ENCODE measurements around the gene BDH1. TPM values are rescaled to one million over a fixed set of nuclear protein-coding genes. Genes with fewer than 3 reads are reported as not detected.

Gene BDH1
- total and polyA plus RNA-seq, 2 of the 8 experiments (the other 6 are each of a cell fraction or from before 2014, with no cell fraction given) = 27.2 to 28.1 TPM

DNA sequence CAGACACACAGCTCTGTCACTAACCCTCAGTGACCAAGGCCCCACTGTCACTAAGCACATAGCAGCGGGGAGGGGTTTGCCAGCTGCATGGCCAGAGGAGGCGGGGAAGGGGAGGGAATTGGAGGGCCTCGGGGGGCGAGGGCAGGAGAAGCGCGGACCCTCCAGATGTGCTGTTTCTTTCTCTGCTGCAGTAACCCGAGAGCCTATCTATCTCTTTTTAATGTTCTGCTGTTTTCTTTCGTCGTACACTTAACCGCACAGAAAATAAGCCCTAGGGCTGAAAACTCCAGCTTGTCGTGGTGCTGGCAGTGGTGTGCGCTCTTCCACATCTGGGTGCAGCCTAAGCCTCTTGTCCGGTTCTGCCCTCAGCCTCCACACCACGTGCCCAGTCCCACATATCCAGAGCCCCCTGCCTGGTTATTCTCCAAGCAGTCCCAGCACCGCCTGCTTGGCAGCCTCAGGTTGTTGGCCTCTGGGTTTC lies 51.1 kb downstream of the BDH1 start:
- Histone ChIP-seq H3K4me1 (replicated peaks in 1 of 4; ENCODE audit: control insufficient read depth in 3 of 4, insufficient read depth in 4 of 4, low read length in 3 of 4) (peaks cover 0 to 9% (median 3%) of the 10 kb centered on the region in 4 experiments; a peak in 5 of 7 replicates), H3K4me3 (ENCODE audit: extremely low read depth in 1 of 4, insufficient read depth in 2 of 4, low read depth in 3 of 4, low read length in 4 of 4) (no peak overlapping the region), H4K8ac (ENCODE audit: extremely low read depth, insufficient read depth, low read length) (no peak overlapping the region), H2AFZ (ENCODE audit: low read length) (no peak overlapping the region), H2BK5ac (ENCODE audit: low read depth, low read length) (no peak overlapping the region), H3K36me3 (ENCODE audit: control insufficient read depth in 2 of 4, insufficient read depth in 4 of 4, low read length in 3 of 4) (no peaks in the 10 kb centered on the region), H2BK15ac (ENCODE audit: low read length) (no peak overlapping the region), H3K23ac (ENCODE audit: insufficient read length) (no peak overlapping the region), H2BK120ac (replicated peaks; ENCODE audit: low read depth, low read length) (no peak overlapping the region), H3K14ac (ENCODE audit: insufficient read length) (no peak overlapping the region), H4K91ac (replicated peaks; ENCODE audit: insufficient read length, low read length) (no peak overlapping the region), H3K27me3 (replicated peaks in 1 of 4; ENCODE audit: control insufficient read depth in 3 of 4, extremely low read depth in 1 of 4, insufficient read depth in 3 of 4, low read length in 3 of 4) (peaks cover 0 to 5% (median 2%) of the 10 kb centered on the region in 4 experiments; a peak in 2 of 7 replicates), H3K4me2 (ENCODE audit: insufficient read depth in 1 of 2, low read depth in 2 of 2, low read length in 2 of 2) (no peak overlapping the region), H2BK20ac (ENCODE audit: low read length) (no peak overlapping the region), H3K79me2 (ENCODE audit: control insufficient read depth in 1 of 2, insufficient read depth in 2 of 2, low read length in 2 of 2) (no peaks in the 10 kb centered on the region), H4K5ac (ENCODE audit: insufficient read length, low read depth, low read length) (no peak overlapping the region), H3K79me1 (ENCODE audit: low read depth, low read length) (no peaks in the 10 kb centered on the region), H3K9ac (replicated peaks in 1 of 4; ENCODE audit: extremely low read depth in 1 of 4, low read depth in 3 of 4, low read length in 3 of 4) (no peak overlapping the region), H3K18ac (ENCODE audit: extremely low read depth, low read length) (no peak overlapping the region), H3K9me3 (ENCODE audit: insufficient read depth in 2 of 2, low read depth in 1 of 2, low read length in 1 of 2) (no peaks in the 10 kb centered on the region), H4K20me1 (replicated peaks in 1 of 2; ENCODE audit: control insufficient read depth in 1 of 2, insufficient read depth in 2 of 2, low read length in 2 of 2) (no peaks in the 10 kb centered on the region), H3K56ac (replicated peaks; ENCODE audit: insufficient read length, low read depth, low read length) (no peak overlapping the region), H3K4ac (replicated peaks; ENCODE audit: insufficient read length, low read depth, low read length) (no peak overlapping the region), H3K27ac (ENCODE audit: low read depth, low read length) (no peak overlapping the region), H2AK5ac (ENCODE audit: low read depth, low read length) (no peak overlapping the region), H3K23me2 (ENCODE audit: low read depth, low read length) (no peaks in the 10 kb centered on the region), H2BK12ac (ENCODE audit: low read depth, low read length) (no peak overlapping the region)
- 93% methylated on average over 10 of the region's 15 CpGs; no CpG with 5 or more reads in 1 of the 2 experiments for WGBS, 2 experiments (ENCODE audit: extremely low coverage in 1 of 2, insufficient coverage in 1 of 2, insufficient read length in 1 of 2, insufficient replicate concordance in 2 of 2, low coverage in 1 of 2, low lambda C conversion rate in 2 of 2, missing lambda C conversion rate in 1 of 2)
- CTCF ChIA-PET (ENCODE audit: partially characterized antibody) = interaction anchor here (1.1 to 2.6 kb wide), 4 partner anchors 12 to 282 kb away, joined by 3 to 12 read pairs (median 3); no protein-coding TSS in a partner anchor
- POLR2A ChIA-PET (ENCODE audit: partially characterized antibody) = no interaction called here
- no peak for DNase-seq (ENCODE audit: low read depth in 1 of 2, low spot score in 2 of 2)
- TF ChIP-seq RBBP5 (IDR thresholded peaks at IDR 0.05; ENCODE audit: borderline replicate concordance, low read depth, low read length) (no peak), CEBPB (IDR thresholded peaks at IDR 0.05; ENCODE audit: low read depth, low read length) (no peak)
- FAIRE-seq = no peak
